ENCODE measurements around the gene ILRUN.
"Not testable (repeated sequence)": the region's sequence is repeated elsewhere in the genome, so short reads cannot be mapped to it uniquely, and the experiment has no call there.

The ILRUN gene

DNA sequence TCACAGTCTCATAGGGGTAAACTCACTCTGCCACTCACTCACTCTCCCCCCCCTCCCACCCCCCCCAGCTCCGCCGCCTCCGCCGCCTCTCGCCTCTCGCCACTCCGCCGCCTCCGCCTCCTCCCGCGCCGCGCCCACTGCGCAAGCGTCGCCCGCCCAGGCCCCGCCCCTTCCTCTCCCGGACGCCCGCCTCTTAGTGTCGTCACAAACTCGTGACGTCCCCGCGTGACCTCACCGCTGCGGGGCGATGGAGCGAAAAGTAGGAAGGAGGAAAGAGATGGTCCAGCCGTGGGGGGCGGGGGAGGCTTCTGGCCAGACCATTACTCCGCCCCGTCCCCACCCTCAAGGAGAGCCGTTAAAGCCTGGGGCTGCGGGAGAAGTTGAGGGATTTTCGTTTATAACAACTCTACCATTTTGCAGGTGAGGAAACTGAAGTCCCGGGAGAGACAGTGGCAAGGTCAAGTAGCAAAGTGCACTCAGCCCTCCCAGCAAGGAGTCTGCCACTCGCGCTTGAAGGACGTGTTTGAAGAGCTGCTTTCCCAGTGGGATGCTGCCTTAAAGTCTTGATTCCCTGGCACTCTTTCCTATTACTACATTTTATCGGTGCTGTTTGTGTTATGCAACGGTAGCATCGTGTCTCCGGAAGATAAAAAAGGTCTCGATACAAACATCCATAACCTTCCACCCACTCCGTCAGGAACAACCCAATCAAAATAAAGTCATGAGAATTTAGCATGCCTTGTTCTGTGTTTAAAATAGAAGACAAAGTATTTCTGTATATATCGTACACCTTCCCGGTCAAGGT is at the start of gene ILRUN:
Gene ILRUN (minus strand): TSS at position 29 of the 805 bp plus-strand sequence. CDS start 164 bp downstream, outside the sequence.
- peak; percentile 99 for DNase-seq

DNA sequence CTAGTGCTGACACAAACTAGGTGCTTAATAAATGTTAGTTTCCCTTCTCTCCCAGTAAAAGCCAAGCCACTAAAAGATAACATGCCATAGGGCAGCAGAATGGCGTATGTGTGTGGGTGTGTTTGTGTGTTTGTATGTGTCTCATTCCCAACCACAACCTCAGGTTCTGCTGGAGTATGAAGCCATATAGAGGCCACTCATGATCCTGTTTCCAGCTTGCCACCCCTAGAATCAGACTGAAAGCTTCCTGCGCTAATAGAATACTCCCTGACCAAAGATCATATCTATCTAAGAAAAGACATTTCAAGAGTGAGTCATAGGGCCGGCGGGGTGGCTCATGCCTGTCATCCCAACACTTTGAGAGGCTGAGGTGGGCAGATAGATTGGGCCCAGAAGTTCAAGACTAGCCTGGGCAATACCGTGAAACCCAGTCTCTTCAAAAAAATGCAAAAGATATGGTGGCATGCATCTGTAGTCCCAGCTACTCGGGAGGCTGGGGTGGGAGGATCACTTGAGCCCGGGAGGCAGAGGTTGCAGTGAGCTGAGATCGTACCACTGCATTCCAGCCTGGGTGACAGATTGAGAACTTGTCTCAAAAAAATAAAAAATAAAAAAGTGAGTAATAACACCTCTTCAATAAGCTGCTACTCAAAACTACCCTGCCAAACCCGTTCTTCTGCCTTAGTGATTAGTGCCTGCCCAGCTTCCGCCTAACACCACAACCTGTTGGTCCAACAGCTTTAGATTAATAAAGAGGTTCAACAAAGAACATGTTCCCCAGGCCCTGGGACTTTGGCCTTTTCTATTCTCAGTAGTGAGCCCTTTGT is 48.9 kb upstream of the ILRUN start:
- DNase-seq, result no peak

DNA sequence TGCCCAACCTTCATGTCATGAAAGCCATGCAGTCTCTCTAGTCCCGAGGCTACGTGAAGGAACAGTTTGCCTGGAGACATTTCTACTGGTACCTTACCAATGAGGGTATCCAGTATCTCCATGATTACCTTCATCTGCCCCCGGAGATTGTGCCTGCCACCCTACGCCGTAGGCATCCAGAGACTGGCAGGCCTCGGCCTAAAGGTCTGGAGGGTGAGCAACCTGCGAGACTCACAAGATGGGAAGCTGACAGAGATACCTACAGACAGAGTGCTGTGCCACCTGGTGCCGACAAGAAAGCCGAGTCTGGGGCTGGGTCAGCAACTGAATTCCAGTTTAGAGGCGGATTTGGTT is 47.7 kb upstream of the ILRUN start:
- DNase-seq, result not testable (repeated sequence)

DNA sequence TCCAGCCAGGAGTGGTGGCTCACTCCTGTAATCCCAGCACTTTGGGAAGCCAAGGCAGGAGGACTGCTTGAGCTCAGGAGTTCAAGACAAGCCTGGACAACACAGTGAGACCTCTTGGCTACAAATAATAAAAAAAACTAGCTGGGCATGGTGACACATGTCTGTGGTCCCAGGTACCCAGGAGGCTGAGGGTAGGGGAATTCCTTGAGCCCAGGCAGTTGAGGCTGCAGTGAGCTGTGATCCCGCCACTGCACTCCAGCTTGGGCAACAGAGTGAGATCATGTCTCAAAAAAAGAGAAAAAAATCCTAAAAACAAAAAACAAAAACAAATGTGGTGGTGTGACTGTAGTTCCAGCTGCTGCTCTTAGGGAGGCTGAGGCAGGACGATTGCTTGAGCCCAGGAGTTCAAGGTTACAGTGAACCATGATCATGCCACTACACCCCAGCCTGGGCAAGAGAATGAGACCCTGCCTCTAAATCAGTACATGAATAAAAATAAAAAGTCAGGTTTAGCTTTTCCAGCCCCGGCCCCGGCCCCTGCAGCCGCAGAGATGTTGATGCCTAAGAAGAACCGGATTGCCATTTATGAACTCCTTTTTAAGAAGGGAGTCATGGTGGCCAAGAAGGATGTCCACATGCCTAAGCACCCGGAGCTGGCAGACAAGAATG is 47.2 kb upstream of the ILRUN start:
- no peak for DNase-seq

DNA sequence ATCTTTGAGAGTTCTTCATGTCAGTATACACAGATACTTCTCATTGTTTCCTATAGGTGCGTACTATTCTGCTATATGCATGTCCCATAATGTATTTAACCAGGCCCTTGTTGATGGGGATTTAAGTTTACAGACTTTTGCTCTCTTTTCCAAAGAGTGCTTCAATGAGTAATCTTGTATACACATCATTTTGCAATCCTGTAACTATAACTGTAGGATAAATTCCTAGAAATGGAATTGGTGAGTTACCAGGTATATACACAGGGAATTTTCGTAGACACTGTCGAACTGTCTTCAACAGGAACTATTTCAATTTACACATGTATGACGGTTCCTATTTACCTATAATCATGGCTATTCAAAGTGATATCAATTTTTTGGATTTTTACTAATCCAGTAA is 45.5 kb upstream of the ILRUN start:
- DNase-seq, result no peak

DNA sequence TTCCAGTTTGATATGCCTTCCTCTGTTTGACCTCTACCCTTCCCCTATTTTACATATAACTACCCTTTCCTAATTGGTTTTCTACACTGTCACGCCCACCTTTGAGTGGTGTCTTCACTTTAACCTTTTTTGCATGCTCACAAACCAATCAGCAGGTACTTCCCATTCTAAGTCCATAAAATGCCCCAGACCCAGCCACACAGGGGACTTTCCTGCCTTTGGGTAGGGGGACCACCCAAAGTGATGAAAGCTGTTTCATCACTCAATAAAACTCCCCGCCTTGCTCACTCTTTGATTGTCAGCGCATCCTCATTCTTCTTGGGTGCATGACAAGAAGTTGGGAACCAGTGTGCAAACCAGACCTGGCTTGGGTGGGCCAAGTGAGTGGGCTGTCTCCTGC is 40.3 kb upstream of the ILRUN start:
- no peak for DNase-seq

DNA sequence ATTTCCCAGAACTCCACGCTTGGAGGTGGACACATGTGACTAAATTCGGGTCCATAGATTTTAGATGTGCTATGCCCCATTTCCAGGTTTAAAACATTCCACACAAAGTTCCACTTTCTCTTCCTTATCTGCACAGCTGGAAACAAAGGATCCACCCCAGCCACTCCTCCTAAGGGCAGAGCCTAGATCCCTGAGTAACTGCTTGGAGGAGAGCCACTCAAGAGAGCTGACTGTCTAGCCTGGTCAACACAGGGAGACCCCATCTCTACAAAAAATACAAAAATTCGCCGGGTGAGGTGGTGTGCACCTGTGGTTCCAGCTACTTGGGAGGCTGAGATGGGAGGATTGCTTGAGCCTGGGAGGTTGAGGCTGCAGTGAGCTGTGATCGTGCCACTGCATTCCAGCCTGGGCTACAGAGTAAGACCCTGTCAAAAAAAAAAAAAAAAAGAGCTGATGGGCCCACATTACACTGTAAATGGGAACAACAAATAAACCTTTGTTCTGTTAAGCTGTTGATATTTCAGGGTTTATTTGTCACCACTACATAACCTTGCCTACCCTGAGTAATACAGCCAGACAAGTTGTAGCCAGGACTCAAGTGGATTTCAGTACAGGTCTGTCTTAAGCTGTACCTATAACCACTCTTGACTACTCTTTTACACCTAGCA is 35.0 kb upstream of the ILRUN start:
- DNase-seq, result no peak

DNA sequence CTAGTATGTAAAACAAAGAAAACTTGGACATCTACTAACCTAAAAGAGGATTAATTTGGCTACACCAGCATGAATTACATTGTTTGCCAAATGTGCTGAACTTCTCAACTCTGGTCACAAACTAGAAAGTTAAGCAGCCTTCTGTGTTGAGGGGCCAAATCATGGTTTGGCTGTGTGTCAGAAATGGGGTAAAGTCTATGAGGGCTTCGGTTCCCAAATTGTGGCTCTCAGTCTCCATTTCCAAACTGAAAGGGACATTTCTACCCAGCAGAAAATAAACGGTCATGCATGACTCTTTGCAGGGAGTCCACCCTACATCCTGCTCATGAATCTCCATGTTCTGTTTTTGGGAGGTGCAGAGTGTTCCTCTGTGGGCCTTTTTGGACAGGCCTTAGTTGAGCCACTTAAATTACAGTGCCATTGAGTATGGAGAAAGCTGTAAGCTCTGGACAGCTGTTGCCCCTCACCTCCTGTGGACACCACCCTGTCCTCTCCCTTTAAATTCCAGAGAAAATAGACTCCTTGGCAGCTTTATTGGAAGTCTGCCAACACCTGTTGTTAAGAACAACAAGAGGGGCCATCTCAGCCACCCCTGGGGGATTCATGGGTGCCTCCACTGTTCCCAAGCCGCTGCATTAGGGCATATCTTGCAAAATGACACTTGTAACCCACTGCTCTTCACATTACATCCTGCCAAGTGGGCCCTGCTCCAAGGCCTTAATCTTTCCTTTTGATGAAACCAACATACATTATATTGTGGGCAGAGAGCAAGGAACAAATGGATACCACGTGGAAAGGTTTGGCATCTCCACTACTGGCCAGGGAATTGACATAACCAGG is 33.3 kb upstream of the ILRUN start:
- DNase-seq, result peak; percentile 60

DNA sequence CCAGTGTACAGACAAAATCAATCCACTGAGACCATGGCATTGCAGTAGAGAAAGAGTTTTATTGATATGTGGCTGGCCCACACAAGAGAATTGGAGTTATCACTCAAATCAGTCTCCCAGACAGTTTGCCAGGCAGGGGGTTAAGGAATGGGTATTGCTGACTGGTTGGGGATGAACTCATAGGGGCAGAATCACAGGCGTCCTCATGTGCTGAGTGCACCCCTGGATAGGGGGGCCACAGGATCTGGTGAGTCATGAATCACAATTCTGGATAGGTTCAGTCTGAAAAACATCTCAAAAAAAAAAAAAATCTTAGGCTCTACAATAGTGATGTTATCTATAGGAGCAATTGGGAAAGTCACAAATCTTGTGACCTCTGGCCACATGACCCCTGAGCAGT is 29.5 kb upstream of the ILRUN start:
- no peak for DNase-seq

DNA sequence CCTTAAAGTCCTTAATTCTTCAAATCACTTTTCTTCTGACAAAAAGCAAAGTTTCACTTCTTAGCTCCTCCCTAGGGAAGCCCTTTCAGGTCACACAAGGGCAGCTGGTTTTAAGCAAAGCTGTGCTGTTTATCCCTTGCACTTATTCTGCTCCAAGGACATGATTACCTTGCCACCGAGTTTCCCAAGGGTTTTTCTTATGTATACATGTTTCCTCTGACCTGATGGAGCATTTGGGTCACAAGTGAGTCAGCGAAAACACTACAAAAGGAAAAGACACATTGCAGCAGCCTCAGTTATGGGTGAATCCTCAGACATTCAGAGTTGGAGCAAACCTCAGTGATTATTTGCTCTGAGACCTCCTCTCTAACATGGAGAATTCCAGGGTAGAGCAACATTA is 26.6 kb upstream of the ILRUN start:
- DNase-seq, result no peak

DNA sequence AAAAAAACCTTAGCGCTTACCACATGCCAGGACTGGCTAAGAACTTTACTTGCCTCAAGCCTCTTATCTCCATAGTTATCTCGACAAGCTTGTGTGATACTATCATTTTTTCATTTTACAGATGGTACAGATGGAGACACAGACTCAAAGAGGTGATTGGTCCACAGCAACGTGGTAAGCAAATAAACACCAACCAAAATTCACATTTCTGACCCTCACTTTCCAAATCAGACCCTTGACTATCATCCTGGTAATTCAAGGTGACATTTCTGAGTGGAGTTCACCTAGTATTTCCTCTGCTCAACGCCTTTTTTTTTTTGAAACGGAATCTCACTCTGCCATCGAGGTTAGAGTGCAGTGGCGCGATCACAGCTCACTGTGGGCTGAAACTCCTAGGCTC is 25.9 kb upstream of the ILRUN start:
- DNase-seq, result no peak

DNA sequence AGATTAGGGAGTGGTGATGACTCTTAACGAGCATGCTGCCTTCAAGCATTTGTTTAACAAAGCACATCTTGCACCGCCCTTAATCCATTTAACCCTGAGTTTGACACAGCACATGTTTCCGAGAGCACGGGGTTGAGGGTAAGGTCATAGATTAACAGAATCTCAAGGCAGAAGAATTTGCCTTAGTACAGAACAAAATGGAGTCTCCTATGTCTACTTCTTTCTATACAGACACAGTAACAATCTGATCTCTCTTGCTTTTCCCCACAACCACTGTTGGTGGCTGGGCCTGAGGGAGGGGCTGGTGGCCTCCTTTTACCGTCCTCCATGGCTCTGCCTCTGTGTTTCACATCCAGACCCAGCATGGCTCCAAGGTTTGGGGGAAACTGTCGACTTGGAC is 23.6 kb upstream of the ILRUN start:
- DNase-seq, result not testable (repeated sequence)

DNA sequence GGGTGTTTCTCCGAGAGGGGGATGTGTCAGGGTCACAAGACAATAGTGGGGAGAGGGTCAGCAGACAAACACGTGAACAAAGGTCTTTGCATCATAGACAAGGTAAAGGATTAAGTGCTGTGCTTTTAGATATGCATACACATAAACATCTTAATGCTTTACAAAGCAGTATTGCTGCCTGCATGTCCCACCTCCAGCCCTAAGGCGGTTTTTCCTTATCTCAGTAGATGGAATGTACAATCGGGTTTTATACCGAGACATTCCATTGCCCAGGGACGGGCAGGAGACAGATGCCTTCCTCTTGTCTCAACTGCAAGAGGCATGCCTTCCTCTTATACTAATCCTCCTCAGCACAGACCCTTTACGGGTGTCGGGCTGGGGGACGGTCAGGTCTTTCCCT is 23.1 kb upstream of the ILRUN start:
- not testable (repeated sequence) for DNase-seq

DNA sequence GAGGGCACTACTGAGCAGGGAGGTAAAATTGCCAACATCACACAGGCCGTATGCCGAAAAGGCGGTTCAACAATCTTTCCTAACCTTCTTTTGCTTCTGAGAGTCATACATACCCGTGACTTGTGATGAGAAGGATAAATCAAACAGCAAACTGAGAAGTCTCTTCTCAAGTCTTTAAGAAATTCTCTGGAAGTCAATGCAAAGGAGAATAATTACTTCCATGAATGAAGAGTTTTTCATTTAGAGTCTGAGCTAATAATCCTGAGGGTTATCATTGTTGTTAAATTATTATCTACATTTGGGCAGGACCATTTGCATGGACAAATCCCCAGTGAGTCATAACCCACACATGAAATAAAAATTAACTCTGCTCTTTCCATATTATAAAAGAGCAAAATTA is 22.4 kb upstream of the ILRUN start:
- DNase-seq, result no peak

DNA sequence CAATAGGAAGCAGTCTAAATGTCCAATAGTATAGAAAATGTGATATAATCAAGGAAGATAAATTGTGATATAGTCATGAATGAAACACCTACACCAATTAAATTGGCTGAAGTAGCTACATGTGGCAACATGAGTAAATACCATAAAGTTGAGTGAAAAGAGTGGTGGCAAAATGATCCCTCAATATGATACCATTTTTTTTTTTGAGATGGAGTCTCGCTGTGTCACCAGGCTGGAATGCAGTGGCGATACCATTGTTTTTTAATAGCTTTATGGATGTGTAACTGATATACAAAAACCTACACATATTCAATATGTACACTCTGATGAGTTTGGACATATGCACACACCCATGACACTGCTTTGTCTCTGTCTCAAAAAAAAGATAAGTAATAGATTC is 20.9 kb upstream of the ILRUN start:
- DNase-seq, result no peak

DNA sequence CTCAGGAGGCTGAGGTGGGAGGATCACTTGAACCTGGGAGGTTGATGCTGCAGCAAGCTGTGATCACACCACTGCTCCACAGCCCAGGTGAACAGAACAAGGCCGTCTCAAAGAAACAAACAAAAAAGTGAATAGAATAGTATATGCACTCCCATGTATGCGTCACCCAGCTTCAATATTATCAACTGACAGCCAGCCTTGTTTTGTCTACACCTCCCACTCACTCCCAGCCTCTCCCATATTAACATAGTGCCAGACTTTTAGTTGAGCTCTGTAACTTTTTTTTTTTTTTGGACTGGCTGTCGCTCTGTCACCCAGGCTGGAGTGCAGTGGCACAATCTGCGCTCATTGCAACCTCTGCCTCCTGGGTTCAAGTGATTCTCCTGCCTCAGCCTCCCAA is 18.1 kb upstream of the ILRUN start:
- no peak for DNase-seq

DNA sequence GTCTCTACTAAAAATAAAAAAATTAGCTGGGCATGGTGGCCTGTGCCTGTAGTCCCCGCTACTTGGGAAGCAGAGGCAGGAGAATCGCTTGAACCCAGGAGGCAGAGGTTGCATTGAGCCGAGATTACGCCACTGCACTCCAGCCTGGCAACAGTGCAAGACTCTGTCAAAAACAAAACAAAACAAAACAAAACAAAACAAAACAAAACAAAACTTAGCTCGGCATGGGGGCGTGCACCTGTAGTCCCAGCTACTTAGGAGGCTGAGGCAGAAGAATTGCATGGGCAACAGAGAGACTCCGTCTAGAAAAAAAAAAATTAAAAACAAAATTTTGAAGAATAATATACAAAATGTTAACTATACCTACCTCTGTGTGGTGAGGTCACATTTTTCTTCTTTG is 16.3 kb upstream of the ILRUN start:
- DNase-seq, result not testable (repeated sequence)

DNA sequence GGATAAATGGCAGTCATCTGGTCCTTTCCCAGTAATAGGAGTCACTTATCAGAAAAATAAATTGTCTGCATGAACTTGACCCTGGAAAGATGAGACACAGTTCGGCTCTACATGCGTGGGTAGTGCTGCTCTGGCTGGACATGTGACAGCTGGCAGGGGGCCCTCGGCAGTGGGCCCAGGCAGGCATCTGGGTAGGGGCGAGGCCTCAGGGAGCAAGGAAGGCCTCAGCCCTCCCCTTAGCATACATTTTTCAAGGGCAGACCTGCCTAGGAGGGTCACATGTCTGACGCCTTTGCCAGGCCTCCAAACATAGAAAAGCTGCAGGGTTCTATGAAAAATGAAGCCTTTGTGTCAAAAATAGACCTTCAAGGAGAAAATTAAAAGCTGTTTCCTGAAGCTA is 12.8 kb upstream of the ILRUN start:
- peak; percentile 84 for DNase-seq

DNA sequence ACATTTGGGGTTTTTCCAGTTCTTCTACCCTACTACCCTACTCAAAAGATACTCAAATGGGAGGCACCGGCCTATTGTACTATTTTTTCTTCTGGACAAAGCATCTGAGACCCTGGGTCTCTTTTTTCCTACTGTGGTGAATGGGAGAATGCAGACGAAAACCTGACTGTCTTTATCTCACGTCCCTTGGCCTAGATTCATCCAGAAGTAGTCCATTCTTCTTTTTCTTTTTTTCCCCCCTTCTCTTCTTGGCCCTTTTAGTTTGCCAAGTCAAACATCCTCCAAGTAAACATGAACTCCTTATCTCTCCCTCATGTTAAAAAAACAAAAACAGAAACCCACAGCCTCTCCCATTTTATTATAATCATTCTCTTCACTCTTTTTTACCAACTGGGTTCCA is 8.7 kb upstream of the ILRUN start:
- DNase-seq, result no peak

DNA sequence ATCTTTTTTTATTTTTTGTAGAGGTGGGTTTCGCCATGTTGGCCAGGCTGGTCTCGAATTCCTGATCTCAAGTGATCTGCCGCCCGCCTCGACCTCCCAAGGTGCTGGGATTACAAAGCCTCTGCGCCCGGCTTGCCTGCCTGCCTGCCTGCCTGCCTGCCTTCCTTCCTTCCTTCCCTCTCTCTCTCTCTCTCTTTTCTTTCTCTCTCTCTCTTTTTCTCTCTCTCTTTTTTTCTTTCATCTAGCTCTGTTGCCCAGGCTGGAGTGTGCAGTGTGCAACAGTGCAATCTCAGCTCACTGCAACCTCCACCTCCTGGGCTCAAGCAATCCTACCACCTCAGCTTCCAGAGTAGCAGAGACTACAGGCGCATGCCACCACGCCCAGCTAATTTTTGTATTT is 4.6 kb upstream of the ILRUN start:
- no peak for DNase-seq

DNA sequence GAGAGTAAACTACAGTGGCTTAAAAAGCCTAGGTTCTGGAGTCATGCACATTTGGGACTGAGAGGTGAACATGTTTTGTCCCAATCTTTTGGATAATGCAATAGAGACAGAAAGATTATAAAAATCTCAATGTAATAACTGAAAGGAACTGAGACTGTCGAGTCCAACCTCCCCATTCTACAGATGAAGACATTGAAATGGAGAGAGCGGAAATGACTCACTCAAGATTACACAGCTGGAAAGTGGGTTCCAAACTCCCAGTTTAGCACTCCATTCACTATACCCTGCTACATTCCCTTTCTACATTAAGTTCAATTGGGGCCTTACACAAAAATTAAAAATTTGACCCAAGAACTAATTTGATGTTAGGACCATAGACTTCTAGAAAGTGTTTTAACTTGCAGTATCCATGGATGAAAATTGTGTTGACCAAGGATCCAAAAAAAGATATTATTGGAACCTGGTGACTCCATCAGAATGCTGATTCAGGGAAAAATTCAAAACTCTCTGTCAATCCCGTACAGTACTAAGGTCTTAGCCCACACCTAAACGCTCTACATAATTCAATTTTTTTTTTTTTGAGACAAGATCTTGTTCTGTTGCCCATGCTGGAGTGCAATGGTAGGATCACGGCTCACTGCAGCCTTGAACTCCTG is 1.5 kb upstream of the ILRUN start:
- no peak for DNase-seq

DNA sequence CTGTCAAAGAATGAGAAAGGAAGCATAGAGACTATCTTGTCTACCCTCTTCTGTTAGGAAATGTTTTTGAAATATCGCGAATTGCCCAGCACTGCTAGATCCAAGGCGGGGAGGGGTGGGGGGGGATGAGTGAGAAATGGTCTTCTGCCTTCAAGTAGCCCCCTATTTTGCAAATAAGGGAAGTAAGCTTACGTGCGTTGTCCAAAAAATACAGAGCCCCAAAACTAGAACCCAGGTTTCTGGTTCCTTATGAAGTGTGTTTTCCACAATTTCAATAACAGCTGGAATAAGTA is 923 bp upstream of the ILRUN start:
- no peak for DNase-seq

Measured in right forelimb (tissue), 1 donor.